ENCODE results near the gene CENPN.

Gene CENPN

DNA sequence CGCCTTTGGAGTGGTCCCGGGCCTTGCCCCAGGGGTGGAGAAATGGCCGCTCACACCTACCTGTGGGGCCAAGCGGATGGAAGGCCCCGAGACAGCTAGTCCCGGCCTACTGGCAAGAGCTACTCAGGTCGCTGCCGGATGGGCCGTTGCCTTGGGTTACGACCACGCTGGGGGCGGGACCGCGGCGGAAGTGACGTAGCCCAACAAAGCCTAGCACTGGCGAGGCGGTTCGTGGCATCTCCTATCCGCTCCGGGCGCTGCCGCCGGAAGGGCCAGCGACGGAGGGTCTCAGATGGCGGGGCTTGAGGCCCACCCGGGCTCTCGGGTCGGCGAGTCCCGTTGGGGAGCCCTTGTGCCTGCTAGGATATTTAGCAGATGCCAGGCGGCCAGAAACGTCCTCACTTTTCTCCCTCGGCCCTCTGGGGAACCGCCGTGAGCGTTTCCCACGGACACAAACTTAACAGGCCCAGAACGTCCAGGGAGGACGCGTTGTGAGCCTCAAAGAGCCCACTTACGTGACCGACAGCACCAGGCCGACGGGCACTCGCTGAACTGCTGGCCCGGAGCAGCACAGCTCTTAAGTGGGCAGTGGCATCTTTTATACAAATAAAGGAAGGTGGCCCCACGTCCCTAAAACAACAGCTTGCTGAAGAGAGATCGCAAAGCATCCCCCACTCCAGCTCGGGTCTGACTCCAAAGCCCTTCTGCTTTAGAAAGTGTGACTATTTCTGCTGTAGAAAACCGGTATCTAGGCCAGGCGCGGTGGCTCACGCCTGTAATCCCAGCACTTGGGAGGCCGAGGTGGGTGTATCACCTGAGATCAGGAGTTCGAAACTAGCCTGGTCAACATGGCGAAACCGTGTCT is 70.3 kb downstream of the CENPN start, which contains the start of gene C16orf46:
Gene C16orf46, minus strand, starts transcription at position 163 of the 865 bp plus-strand sequence. CDS start 13,283 bp downstream, outside the sequence.
- in situ Hi-C loops (cut with MboI; ENCODE audit: low sequenced_read_pairs): no loop called here

DNA sequence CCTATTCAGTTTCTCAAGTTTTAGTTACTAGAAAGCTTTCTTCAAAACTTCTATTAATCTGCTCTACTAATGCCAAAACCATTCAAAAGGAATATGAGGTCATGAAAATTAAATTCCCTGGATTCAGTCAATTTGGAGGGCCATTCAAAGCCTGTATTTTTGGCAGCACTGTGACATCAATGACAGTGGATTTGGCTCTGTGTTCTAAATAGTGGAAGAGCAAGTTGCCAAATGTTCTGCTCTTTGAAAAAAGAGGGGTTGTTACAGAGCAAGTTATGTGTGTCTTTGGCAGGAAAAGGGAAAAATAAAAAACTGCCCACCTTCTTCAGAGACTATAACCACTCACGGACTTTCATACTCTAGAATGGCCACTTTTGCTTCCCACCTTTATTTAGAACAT is 73.2 kb downstream of the CENPN start:
- in situ Hi-C loops (cut with MboI; ENCODE audit: low sequenced_read_pairs): no loop called here

DNA sequence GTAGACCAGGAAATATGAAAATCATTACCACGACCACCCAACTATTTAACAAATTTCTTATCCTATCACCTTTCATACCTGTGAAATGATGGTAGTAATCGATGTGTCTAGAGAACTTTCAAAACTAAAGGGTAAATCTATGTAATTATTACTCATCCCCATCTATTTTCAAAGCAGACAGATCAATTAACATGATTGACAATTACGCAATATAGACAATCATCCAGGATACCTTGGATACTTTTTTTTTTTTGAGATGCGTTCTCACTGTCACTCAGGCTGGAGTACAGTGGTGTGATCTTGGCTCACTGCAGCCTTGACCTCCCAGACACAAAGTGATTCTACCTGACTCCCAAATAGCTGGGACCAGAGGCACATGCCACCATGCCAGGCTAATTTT is 74.0 kb downstream of the CENPN start:
- in situ Hi-C loops (cut with MboI; ENCODE audit: low sequenced_read_pairs): no loop called here
